NCI-H1694 (cell line): ENCODE measurements around the gene HIRA.

Experiments
- DNase-seq: peaks from one replicate; lab custom pipeline; 2025; lab: John Stamatoyannopoulos, UW

The HIRA gene

DNA sequence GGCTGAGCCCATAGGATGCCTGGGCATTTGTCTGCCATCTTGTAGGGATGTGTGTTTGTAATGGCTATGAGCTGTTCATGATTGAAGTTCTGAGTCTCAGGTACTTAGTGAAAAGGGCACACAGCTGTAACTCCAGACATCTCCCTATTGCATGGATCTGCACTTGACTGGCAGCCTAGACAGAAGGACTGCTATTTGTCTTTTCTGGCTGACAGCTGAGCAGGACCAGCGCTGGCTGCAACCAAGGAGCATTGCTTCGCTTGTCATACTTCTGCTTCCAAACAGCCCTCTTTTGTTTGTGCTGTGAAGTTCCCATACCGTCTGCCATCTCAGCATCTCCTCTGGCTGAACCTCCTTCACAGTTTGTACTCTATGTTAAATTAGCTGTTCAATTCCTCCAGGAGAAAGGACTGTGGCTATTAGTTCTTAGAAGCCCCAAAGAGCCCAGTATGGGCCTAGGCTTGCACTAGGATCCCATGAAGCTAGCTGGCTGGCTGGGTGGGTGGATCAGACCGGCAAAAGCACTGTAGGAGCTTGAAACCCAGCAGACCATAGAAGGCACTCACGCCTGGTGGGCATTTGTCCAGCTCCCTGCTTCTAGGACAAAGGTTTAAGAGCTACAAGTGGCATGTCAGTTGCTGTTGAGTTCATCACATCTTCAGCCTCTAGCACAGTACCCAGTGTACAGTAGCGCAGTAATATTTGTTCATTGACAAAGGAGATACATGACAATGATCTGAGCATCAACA, 20.4 kb downstream of the HIRA start:
- DNase-seq: no peak

GRCh38 chr22:19407649-19408606, 23.6 kb downstream of the HIRA start:
- DNase-seq: no peak

GRCh38 chr22:19406846-19407245, 24.7 kb downstream of the HIRA start:
- DNase-seq: no peak

DNA sequence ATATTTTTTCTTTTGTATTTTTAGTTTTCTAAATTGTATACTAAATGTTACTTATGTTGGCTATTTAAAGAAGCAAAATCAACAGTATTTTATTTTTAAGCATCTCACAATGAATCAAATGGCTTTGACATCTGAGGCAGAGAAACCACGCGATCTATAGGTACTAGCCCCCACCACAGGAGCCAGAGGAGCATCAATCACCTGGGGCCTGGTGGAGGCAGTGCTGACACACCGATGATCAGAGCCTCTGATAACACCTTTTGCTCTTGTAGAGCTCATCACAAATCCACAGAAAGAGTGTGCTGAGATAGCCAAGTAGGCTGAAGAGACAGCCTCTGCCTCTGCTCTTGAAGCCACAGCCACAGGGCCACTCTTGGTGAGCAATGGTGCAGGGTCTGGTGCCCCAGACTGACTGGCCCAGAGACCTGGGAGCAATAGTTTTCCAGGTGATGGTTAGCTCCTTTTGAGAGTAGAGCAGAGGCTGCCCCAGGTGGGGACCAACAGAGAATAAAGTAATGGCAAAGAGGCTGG, 25.2 kb downstream of the HIRA start:
- DNase-seq: no peak

DNA sequence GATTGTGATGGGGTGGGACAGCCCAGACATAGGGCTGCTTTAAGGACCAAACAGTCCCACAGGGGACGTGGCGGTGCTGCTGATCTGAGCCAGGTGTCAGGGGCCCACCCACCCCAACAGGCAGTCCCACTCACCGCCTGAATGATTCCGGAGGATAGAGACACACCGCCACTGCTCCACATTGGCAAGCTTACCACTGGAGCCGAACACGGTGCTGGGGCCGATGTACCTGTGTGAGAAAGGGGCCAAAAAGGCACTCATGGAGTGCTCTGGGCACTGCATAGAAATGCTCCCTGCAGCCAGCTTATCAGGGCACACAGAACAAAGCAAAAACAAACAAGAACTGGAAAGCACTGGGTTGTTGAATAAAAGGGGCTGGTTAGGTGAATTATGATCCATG, 25.9 kb downstream of the HIRA start:
- no peak for DNase-seq

DNA sequence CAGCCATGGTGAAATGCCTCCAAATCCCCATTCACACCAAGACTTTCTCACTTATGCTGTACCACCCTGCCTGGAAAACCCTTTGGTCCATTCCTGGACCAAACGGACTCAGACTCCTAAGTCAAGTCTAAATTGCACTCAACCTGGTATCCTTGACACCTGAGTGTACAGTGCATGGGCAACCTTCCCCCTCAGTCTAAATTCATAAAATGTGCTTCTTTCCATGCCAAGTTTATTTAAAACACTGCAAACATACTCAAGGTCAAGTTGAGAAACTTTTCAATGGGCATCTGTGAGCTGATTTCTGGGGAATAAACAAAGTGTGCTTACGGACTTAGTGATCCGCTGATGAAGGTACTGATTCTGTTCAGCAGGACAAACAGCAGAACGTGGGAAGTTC, 26.4 kb downstream of the HIRA start:
- no peak for DNase-seq

DNA sequence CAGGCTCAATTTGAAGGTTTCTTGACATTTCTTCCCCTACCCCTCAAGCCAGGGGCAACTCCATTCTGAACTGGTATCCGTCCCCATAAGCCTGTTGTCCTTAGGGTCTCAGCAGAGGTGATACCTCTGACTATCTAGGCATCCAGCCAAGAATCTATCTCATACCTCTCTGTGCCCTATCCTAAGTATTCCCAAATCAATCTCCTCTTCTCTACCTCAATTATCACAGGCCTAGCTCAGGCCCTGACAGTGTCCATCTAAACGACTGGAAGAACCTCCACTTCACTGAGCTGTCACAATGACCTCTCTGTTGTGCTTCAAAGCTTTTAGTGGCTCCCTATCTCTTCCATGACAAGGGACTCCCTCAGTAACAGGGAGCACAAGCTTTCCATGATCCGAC, 26.9 kb downstream of the HIRA start:
- no peak for DNase-seq

GRCh38 chr22:19402642-19403191, 28.8 kb downstream of the HIRA start:
- DNase-seq: no peak

- no peak for DNase-seq
Observed at GRCh38 chr22:19401483-19401882, 30.1 kb downstream of the HIRA start.

DNA sequence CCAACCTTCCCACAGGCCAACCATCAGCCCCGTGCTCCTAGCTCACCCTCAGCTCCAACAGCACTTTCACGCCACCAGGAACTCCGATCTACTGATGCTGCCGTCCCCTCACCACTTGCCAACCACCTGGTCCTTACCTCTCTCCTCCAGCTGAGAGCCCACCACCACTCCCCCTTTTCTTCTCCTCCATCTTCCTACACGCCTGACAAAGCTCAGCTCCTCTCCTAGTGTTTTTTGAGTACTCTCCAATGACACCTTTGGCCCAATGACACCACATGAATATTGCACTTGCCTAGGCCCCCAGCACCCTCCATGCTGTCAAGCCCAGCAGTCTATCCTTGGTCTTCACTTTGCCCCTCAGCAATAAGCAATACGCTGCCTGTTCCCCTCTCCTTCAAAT, 30.7 kb downstream of the HIRA start:
- DNase-seq: no peak

GRCh38 chr22:19398652-19399051, 32.9 kb downstream of the HIRA start:
- no peak for DNase-seq

DNA sequence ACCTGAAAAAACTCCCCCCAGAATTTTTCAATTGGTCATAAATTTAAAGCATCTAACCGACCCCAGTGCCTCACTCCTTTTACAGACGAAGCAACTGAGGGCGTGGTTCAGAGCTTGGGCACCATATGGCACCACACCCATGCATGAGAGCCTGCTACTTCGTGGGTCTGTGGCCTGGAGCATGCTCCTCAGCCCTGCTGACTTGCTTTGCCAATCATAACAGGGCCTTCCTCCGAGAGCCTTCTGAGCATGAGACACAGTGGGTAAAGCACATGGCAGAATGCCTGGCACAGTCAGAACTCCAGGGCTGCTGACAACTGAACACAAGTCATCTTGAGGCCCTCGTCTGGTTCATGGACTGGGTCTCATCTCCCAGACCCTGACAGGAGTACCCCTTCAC, 33.3 kb downstream of the HIRA start:
- peak; percentile 75 for DNase-seq

- DNase-seq: no peak
Observed at GRCh38 chr22:19397734-19398104, 33.8 kb downstream of the HIRA start.

GRCh38 chr22:19396934-19397733, 34.4 kb downstream of the HIRA start:
- no peak for DNase-seq

DNA sequence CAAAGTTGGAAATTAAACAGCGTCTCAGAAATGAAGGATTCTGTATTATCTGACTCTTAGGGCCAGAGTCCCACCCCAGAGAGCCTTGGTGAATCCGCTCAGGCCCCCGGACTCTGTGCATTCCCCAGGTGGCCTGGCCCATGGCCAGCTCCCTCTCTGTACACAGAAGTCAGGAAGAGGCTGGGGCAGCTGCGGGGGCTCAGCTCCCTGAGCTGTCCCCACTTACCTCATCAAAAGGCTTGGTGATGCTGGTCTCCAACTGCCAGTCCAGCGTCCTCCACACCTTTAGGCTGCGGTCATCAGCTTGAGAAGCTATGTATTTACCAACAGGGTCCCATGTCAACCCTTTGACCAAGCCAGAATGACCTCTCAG, 35.0 kb downstream of the HIRA start:
- DNase-seq: no peak

DNA sequence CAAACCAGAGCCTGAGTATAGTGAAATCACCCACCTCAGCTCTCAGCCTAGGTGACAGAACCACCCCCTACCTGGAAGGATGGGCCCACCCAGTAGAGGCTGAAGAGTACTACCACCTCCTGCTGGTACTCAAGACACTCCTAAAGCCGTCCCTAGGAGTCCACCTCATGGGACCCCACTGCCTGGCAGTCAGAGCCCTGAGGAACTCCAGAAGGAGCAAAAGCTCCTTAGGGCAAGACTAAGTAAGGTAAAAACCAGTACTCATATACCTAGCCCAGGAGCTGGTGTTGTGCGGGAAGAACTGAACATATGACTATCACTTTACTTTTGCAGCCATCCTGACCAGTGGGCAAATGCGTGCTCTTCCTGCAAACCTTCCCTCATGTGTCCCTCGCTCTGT, 36.3 kb downstream of the HIRA start:
- DNase-seq: no peak

DNA sequence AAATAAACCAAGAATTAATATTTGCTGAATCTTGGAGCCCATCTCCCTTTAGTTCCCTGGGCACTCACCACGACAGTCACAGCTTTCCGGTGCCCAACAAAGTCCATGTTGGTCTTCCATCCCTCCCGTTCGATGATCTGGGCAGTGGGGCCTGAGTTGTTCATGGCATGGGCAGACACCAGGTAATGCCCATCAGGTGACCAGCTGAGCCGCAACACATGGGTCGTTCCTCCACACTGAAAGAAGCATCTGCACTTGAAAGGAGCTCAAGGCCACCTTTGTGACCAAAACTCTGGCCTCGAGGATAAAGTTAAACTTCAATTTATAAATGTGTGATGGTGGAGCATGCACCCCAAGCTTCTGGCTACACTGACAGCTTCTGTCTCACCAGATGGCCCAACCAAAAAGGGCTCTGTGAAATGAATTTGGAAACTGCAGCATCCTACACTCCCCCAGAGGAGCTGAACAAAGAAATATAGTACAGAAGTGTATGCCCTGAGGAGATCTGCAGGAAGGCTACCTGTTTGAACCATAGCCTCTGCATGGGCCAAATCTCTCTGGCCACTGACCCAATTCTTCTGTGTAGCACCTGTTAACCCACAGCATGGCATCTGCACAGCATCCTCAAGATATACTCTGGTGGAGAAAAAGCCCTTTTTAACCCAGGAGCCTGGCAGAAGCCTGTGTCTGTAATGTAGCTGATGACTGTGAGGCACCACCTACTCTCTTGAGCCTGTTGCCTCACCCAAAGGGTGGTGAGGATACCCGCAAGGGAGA, 37.1 kb downstream of the HIRA start:
- DNase-seq: no peak

GRCh38 chr22:19393704-19394103, 37.8 kb downstream of the HIRA start:
- no peak for DNase-seq

DNA sequence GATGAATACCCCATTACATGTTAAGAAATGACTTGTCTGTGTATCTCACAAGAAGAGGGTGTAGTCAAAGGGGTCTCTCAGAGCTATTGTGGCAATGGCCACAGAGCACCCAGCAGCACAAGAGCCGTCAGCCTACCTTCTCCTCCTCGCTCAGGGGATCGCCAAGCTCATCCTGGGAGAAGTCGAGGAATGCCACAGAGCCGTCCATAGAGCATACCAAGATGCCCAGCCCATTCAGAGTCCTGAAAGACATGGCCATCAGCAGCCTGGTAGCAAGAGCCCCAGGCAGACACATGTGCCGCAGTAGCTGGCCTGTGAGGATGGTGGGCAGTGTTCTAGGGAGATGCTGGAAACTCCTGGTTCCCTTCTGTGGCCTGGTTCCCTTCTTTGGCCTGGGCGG, 44.0 kb downstream of the HIRA start:
- no peak for DNase-seq

GRCh38 chr22:19387038-19387437, 44.5 kb downstream of the HIRA start:
- DNase-seq: no peak

DNA sequence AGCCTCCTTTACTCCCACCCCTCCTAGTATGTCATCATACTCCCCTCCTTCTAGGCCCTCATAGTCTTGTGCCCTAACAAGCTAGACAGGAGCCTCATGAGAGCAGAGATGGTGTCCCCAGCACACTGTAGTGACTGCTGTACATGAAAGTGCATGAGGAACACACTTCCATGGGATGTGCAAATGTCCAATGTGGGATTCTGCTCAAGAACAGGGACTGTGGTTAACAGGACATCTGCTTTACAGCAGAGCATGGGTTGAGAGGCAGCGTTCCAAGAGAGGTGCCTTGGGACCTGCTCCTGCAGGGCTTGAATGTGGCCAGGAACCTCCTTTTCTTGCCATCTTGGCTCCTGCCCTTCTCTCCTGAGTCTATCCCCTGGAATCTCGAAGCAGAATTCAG, 45.3 kb downstream of the HIRA start:
- no peak for DNase-seq
